Panc1 (cell line): ENCODE measurements around the gene BMPR2. TPM values are rescaled to one million over a fixed set of nuclear protein-coding genes. Genes with fewer than 3 reads are reported as not detected.
"Not testable (repeated sequence)": the region's sequence is repeated elsewhere in the genome, so short reads cannot be mapped to it uniquely, and the experiment has no call there.

Source experiments
- ATAC-seq: fragments of 200-7000 bp; cut with Tn5 transposase; 2 replicates; pipeline ENCODE4 v1.9.1; 2020; ENCODE audit warnings: mild to moderate bottlenecking, moderate library complexity
- BruUV-seq: library from RNA; stranded (reverse); fragments of 400-500 nt; replicated peaks from 2 replicates; lab custom pipeline; 2021; lab: Mats Ljungman, UMichigan
- CTCF ChIA-PET: fragments of 300-600 bp; sonication (Branson Sonifier 250); formaldehyde crosslinking; loops from one replicate; lab custom pipeline; 2022; ENCODE audit warnings: antibody characterized with exemption; lab: Charles Lee
- POLR2A ChIA-PET: fragments of 300-600 bp; sonication (Branson Sonifier 250); formaldehyde crosslinking; loops from one replicate; lab custom pipeline; 2022; ENCODE audit warnings: antibody characterized with exemption; lab: Charles Lee
- DNase-seq: peaks from one replicate; pipeline ENCODE4 v3.0.0-alpha.2; 2010; ENCODE audit warnings: low read depth, low spot score
- H3K27ac ChIP-seq: 2 replicates; pipeline ENCODE4 v1.5.1; 2011; ENCODE audit warnings: mild to moderate bottlenecking, low read length, inconsistent platforms
- H3K27me3 ChIP-seq: fragments of 200-500 bp; sonication (Bioruptor generic); 2 replicates; pipeline ENCODE4 v1.6.0; 2014; ENCODE audit warnings: low read length, inconsistent platforms; ENCODE audit not compliant: control insufficient read depth, insufficient read depth
- H3K36me3 ChIP-seq: fragments of 200-500 bp; sonication (Bioruptor generic); 2 replicates; pipeline ENCODE4 v1.5.1; 2014; ENCODE audit warnings: inconsistent platforms, mild to moderate bottlenecking, low read length, moderate library complexity; ENCODE audit not compliant: control insufficient read depth, insufficient read depth
- H3K4me1 ChIP-seq: 2 replicates; pipeline ENCODE4 v1.5.1; 2011; ENCODE audit warnings: inconsistent platforms, mild to moderate bottlenecking, low read length, moderate library complexity; ENCODE audit not compliant: control insufficient read depth, insufficient read depth
- H3K4me3 ChIP-seq, 2 experiments: 2 replicates each; pipeline ENCODE4 v1.5.1; 2011 to 2012; ENCODE audit warnings: low read depth in 2 of 2, low read length in 2 of 2, mild to moderate bottlenecking in 2 of 2, inconsistent platforms in 1 of 2, moderate library complexity in 1 of 2
- H3K9me3 ChIP-seq: fragments of 200-500 bp; sonication (Bioruptor generic); 2 replicates; pipeline ENCODE4 v1.5.1; 2014; ENCODE audit warnings: low read depth, mild to moderate bottlenecking, inconsistent platforms, low read length, moderate library complexity; ENCODE audit not compliant: control insufficient read depth, insufficient read depth
- CTCF ChIP-seq: fragments of 450-650 bp; IDR thresholded peaks from 2 replicates; pipeline ENCODE4 v1.5.1; 2017; ENCODE audit warnings: mild to moderate bottlenecking
- POLR2AphosphoS5 ChIP-seq: IDR thresholded peaks from 2 replicates; pipeline ENCODE4 v1.6.1; 2012; ENCODE audit warnings: mild to moderate bottlenecking, low read depth, low read length, moderate library complexity
- REST ChIP-seq, 2 experiments: IDR thresholded peaks; 2 replicates each; pipeline ENCODE4 v1.6.1; 2011 to 2012; ENCODE audit warnings: low read depth in 2 of 2, control low read depth in 1 of 2, low read length in 1 of 2, mild to moderate bottlenecking in 1 of 2, moderate library complexity in 1 of 2; ENCODE audit not compliant: insufficient read depth in 1 of 2
- SIN3A ChIP-seq: IDR thresholded peaks from 2 replicates; pipeline ENCODE4 v1.6.1; 2012; ENCODE audit warnings: low read depth, mild to moderate bottlenecking, low read length, moderate library complexity, borderline replicate concordance; ENCODE audit not compliant: insufficient read depth
- TCF7L2 ChIP-seq: IDR thresholded peaks from 2 replicates; pipeline ENCODE4 v1.6.1; 2011; ENCODE audit warnings: mild to moderate bottlenecking, low read depth, low read length, inconsistent platforms
- in situ Hi-C: cut with HindIII; loops from 2 replicates; pipeline ENCODE4 v1.10.0; 2016; ENCODE audit warnings: low sequenced_read_pairs, low pct_unique_long_range_greater_than_20kb
- intact Hi-C: fragments of 100-400 bp; cut with micrococcal nuclease; formaldehyde crosslinking; loops from one replicate; pipeline ENCODE4 v1.10.0; 2022; ENCODE audit not compliant: unreplicated experiment
- total RNA-seq: library from RNA; stranded (reverse); gene quantifications from one replicate; pipeline ENCODE4 v1.2.1, GENCODE V29; 2021; ENCODE audit not compliant: unreplicated experiment

The BMPR2 gene
- total RNA-seq, 1 experiment from 2014 or later: 65.2 TPM

GRCh38 chr2:202361108-202361507 is 15.0 kb upstream of the BMPR2 start:
- TF ChIP-seq REST (IDR thresholded peaks at IDR 0.05; ENCODE audit: insufficient read depth in 1 of 2, low read depth in 2 of 2, low read length in 1 of 2): no peak
- TF ChIP-seq CTCF: no peak
- no peak for TF ChIP-seq TCF7L2
- no peak for TF ChIP-seq SIN3A
- no peak for TF ChIP-seq POLR2AphosphoS5
- H3K27ac ChIP-seq: no peak overlapping the region
- intact Hi-C loops: no loop called here
- no peak overlapping the region for H3K4me3 ChIP-seq
- no peaks in the 10 kb centered on the region for H3K36me3 ChIP-seq
- CTCF ChIA-PET: no interaction called here
- H3K27me3 ChIP-seq: no peaks in the 10 kb centered on the region
- no TSS peak for BruUV-seq
- no peaks in the 10 kb centered on the region for H3K9me3 ChIP-seq
- POLR2A ChIA-PET: no interaction called here
- DNase-seq (no peak), ATAC-seq (no peak)
- H3K4me1 ChIP-seq: no peaks in the 10 kb centered on the region
- in situ Hi-C loops: no loop called here

GRCh38 chr2:202373490-202373889 is 2.6 kb upstream of the BMPR2 start:
- ChIA-PET CTCF (no interaction called here), POLR2A (no interaction called here)
- H3K4me3 ChIP-seq: no peak overlapping the region
- BruUV-seq: no TSS peak
- ATAC-seq: no peak
- H3K27ac ChIP-seq: peak overlapping the region; percentile 97; the same call in 1 of the 2 replicates
- H3K27me3 ChIP-seq: no peaks in the 10 kb centered on the region
- no peak for DNase-seq
- TF ChIP-seq SIN3A (no peak), POLR2AphosphoS5 (no peak), CTCF (no peak), TCF7L2 (no peak), REST (IDR thresholded peaks at IDR 0.05; ENCODE audit: insufficient read depth in 1 of 2, low read depth in 2 of 2, low read length in 1 of 2) (no peak)
- in situ Hi-C loops (no loop called here), intact Hi-C loops (no loop called here)
- H3K36me3 ChIP-seq: no peaks in the 10 kb centered on the region; the same call in 1 of the 2 replicates
- peaks cover 14% of the 10 kb centered on the region for H3K4me1 ChIP-seq
- H3K9me3 ChIP-seq: no peaks in the 10 kb centered on the region

- DNase-seq, BruUV-seq, H3K9me3 ChIP-seq, CTCF ChIA-PET, H3K36me3 ChIP-seq, intact Hi-C loops, in situ Hi-C loops, H3K27me3 ChIP-seq, ATAC-seq: not testable (repeated sequence)
- Histone ChIP-seq H3K4me3 (peak overlapping the region; percentile 79 to 91), H3K4me1 (peaks cover 14% of the 10 kb centered on the region), H3K27ac (peak overlapping the region; percentile 97)
- POLR2A ChIA-PET: interaction anchor here (0.6 to 1.1 kb wide), 2 partner anchors 22 to 96 kb away, joined by 3 to 4 read pairs; no protein-coding TSS in a partner anchor
Measured at GRCh38 chr2:202374383-202374782, 1.7 kb upstream of the BMPR2 start.
